OCI-LY3 (cell line): ENCODE data around the gene SPTBN4.

Experiments used
- H2AFZ ChIP-seq: fragments of 200-600, 300-600 bp; shearing (Covaris generic); 2 replicates; pipeline ENCODE4 v1.6.0; 2014; ENCODE audit warnings: antibody characterized with exemption, low read depth, low read length
- H3K27ac ChIP-seq: fragments of 200-600, 300-600 bp; sonication (generic); 2 replicates; pipeline ENCODE4 v1.5.1; 2014; ENCODE audit warnings: mild to moderate bottlenecking, low read length, moderate library complexity, mixed read lengths
- H3K27me3 ChIP-seq: fragments of 200-600, 300-600 bp; sonication (generic); 2 replicates; pipeline ENCODE4 v1.6.1; 2014; ENCODE audit warnings: low read depth, low read length, mixed read lengths
- H3K36me3 ChIP-seq: fragments of 200-600, 300-600 bp; sonication (generic); replicated peaks from 2 replicates; pipeline ENCODE3; 2014; ENCODE audit warnings: low read depth, low read length, mixed read lengths
- H3K4me1 ChIP-seq: fragments of 300-600, 200-600 bp; sonication (generic); 2 replicates; pipeline ENCODE4 v1.6.1; 2014; ENCODE audit warnings: low read length, mixed read lengths
- H3K4me2 ChIP-seq: fragments of 200-600, 300-600 bp; sonication (generic); 2 replicates; pipeline ENCODE4 v1.6.1; 2014; ENCODE audit warnings: low read length, mixed read lengths
- H3K4me3 ChIP-seq: fragments of 300-600, 200-600 bp; sonication (generic); 2 replicates; pipeline ENCODE4 v1.5.1; 2014; ENCODE audit warnings: antibody characterized with exemption, mild to moderate bottlenecking, low read length, moderate library complexity
- H3K79me2 ChIP-seq: fragments of 300-600, 200-600 bp; shearing (Covaris generic); 2 replicates; pipeline ENCODE4 v1.6.1; 2014; ENCODE audit warnings: mild to moderate bottlenecking, low read length, mixed read lengths
- H3K9ac ChIP-seq: fragments of 300-600, 200-600 bp; shearing (Covaris generic); 2 replicates; pipeline ENCODE4 v1.6.0; 2014; ENCODE audit warnings: mild to moderate bottlenecking, low read length, moderate library complexity
- H3K9me3 ChIP-seq: fragments of 200-600, 300-600 bp; shearing (Covaris generic); 2 replicates; pipeline ENCODE4 v1.6.1; 2014; ENCODE audit warnings: low read length, mixed read lengths; ENCODE audit not compliant: insufficient read depth
- H4K20me1 ChIP-seq: fragments of 200-600, 300-600 bp; sonication (generic); 2 replicates; pipeline ENCODE4 v1.6.1; 2016; ENCODE audit warnings: low read length, mixed read lengths; ENCODE audit not compliant: insufficient read depth
- EZH2phosphoT487 ChIP-seq: fragments of 200-600 bp; shearing (Covaris generic); IDR thresholded peaks from 2 replicates; pipeline ENCODE4 v1.6.1; 2018; ENCODE audit warnings: antibody characterized with exemption, mixed run types, low read depth
- TF ChIP-seq, protein P1 (sequence below): fragments of 200-600, 300-600 bp; sonication (generic); IDR thresholded peaks from 2 replicates; pipeline ENCODE4 v1.5.1; 2014; ENCODE audit warnings: antibody characterized with exemption, low read length, low read depth

SPTBN4 gene

DNA sequence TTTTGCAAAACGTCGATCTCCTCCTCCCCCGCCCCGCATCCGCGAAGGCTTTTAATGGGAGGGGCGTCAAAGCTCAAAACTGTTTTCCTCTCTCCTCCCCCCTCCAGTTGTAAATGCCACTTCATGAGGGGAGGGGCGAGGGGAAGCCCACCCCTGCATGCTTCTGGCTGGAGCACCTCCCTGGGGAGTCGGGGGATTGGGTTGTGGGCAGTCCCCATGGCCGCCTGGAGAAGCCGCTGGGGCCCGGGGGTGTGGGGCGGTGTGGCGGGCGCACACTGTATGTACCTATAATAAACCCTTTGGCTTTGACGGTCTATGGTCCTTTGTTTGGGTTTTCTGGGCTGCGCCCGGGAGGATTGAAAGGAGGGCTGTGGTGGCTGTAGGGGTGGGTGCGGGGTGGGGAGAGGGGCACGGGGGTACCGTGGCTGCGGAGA is 109.4 kb downstream of the SPTBN4 start:
- Histone ChIP-seq H4K20me1 (no peaks in the 10 kb centered on the region), H3K4me2 (peak overlapping the region; percentile 83), H3K27me3 (no peaks in the 10 kb centered on the region), H3K9ac (peak overlapping the region; percentile 71), H3K4me1 (peaks cover 15% of the 10 kb centered on the region), H3K27ac (no peak overlapping the region), H3K36me3 (peaks cover 8% of the 10 kb centered on the region), H2AFZ (peak overlapping the region; percentile 62), H3K9me3 (no peaks in the 10 kb centered on the region), H3K79me2 (peaks cover 11% of the 10 kb centered on the region), H3K4me3 (peak overlapping the region; percentile 90)
- no peak for TF ChIP-seq EZH2phosphoT487
- TF ChIP-seq, protein P1, sequence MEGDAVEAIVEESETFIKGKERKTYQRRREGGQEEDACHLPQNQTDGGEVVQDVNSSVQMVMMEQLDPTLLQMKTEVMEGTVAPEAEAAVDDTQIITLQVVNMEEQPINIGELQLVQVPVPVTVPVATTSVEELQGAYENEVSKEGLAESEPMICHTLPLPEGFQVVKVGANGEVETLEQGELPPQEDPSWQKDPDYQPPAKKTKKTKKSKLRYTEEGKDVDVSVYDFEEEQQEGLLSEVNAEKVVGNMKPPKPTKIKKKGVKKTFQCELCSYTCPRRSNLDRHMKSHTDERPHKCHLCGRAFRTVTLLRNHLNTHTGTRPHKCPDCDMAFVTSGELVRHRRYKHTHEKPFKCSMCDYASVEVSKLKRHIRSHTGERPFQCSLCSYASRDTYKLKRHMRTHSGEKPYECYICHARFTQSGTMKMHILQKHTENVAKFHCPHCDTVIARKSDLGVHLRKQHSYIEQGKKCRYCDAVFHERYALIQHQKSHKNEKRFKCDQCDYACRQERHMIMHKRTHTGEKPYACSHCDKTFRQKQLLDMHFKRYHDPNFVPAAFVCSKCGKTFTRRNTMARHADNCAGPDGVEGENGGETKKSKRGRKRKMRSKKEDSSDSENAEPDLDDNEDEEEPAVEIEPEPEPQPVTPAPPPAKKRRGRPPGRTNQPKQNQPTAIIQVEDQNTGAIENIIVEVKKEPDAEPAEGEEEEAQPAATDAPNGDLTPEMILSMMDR, result no peak

DNA sequence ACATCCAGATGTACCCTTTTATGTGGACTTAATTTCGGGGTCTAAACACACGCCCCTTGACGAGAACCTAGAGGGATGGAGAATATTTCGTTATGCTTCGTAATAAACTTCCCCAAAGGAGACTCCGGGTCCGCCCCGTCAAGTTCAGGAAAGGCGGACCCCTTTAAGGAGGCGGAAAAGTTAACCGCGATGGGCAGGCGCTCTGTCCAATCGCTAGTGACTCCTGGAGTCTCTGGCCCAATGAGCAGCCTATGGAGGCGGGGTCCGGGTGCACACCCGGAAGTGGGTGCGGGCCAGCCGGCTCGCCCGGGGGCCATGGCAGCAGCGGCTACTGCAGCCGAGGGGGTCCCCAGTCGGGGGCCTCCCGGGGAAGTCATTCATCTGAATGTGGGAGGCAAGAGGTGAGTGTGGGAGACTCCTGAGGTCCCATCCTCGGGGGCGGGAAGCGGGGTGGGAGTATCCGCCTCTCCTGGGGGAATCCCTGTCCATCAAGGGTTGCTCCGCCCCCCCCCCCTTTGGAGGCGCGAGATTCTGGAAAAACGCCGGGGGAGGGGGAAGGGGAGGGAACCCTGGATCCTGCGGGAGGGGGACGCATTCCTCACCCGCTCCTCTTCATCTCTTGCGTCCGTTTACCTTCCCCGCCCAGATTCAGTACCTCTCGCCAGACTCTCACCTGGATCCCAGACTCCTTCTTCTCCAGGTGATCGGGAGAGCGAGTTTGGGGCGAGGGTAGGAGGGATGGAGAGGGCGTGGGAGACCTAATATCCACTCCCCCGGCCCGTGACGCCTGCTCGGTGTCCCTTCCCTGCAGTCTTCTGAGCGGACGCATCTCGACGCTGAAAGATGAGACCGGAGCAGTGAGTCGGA is 110.0 kb downstream of the SPTBN4 start, which contains the start of gene SHKBP1:
Gene SHKBP1 (plus strand): TSS at position 289 of the 867 bp plus-strand sequence. CDS start 27 bp downstream, at position 316.
- no peak for TF ChIP-seq EZH2phosphoT487
- TF ChIP-seq, protein P1, result no peak
- Histone ChIP-seq H3K79me2 (peaks cover 11% of the 10 kb centered on the region), H3K36me3 (peaks cover 10% of the 10 kb centered on the region), H2AFZ (peak within 1 kb of the TSS; percentile 62), H3K9ac (peak within 1 kb of the TSS; percentile 71), H3K4me1 (peaks cover 12% of the 10 kb centered on the region), H3K4me2 (peak within 1 kb of the TSS; percentile 85), H3K9me3 (no peaks in the 10 kb centered on the region), H3K27ac (peak within 1 kb of the TSS; percentile 24; the same call in 1 of the 2 replicates), H4K20me1 (no peaks in the 10 kb centered on the region), H3K4me3 (peak within 1 kb of the TSS; percentile 90), H3K27me3 (no peaks in the 10 kb centered on the region)

DNA sequence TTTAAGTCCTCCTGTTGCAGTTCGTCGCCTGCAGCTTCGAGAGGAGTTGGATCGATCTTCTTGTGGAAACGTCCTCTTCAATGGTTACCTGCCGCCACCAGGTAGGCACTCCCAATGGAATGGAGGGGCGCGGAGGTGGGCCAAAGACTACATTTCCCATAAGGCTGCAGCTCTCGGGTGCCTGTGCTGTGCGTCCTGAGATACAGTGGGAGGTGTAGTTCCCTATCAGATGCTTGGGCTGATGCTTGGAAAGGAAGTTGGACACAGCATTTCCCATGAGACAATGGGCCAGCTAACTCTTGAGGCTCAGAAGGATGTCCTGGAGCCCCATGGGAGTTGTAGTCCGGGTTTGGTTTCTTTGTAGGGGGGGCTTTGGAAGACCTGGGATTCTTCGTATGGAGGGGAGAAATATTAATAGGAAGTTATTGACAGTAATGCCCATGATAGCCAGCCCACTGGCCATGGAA is 111.7 kb downstream of the SPTBN4 start:
- Histone ChIP-seq H3K36me3 (peaks cover 14% of the 10 kb centered on the region), H3K9ac (no peak overlapping the region), H3K79me2 (peaks cover 11% of the 10 kb centered on the region), H3K27me3 (no peaks in the 10 kb centered on the region), H4K20me1 (no peaks in the 10 kb centered on the region), H3K4me1 (peaks cover 12% of the 10 kb centered on the region), H2AFZ (no peak overlapping the region), H3K4me3 (no peak overlapping the region), H3K9me3 (no peaks in the 10 kb centered on the region), H3K4me2 (no peak overlapping the region), H3K27ac (no peak overlapping the region)
- TF ChIP-seq, protein P1, result no peak
- no peak for TF ChIP-seq EZH2phosphoT487

DNA sequence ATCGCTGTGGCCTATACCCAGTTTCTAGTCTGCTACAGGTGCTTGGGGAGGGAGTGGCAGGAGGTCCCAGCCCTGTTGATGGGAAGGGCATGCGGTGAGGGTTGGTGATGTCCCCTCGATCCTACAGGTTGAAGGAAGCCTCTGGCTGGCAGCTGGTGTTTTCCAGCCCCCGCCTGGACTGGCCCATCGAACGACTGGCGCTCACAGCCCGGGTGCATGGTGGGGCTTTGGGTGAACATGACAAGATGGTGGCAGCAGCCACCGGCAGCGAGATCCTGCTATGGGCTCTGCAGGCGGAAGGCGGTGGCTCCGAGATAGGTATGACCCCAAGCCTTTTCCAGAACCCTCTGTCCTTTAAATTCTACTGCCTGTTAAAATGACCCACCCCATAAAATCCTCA is 113.8 kb downstream of the SPTBN4 start:
- no peak overlapping the region for H3K27ac ChIP-seq

More for the DNA sequence above, 113.8 kb downstream of the SPTBN4 start:
- H3K9me3 ChIP-seq, result no peaks in the 10 kb centered on the region
- H2AFZ ChIP-seq, result no peak overlapping the region
- H3K4me1 ChIP-seq, result peaks cover 12% of the 10 kb centered on the region
- H3K9ac ChIP-seq, result no peak overlapping the region
- H3K79me2 ChIP-seq, result peaks cover 11% of the 10 kb centered on the region
- TF ChIP-seq EZH2phosphoT487, result no peak
- TF ChIP-seq, protein P1, result no peak
- no peaks in the 10 kb centered on the region for H3K27me3 ChIP-seq
- H3K4me3 ChIP-seq, result no peak overlapping the region
- no peak overlapping the region for H3K4me2 ChIP-seq
- no peaks in the 10 kb centered on the region for H4K20me1 ChIP-seq
- peaks cover 22% of the 10 kb centered on the region for H3K36me3 ChIP-seq
